Neural cell (in vitro differentiated cells): ENCODE measurements around the gene KRT85.

Experiments
- EP300 ChIP-seq: fragments of 450-650 bp; conservative IDR thresholded peaks from 2 replicates; pipeline ENCODE4 v1.6.1; 2014; ENCODE audit warnings: antibody characterized with exemption, mild to moderate bottlenecking, moderate library complexity; ENCODE audit not compliant: poor library complexity, severe bottlenecking
- EZH2 ChIP-seq: fragments of 200-600, 300-800 bp; shearing (Covaris generic), sonication (generic); IDR thresholded peaks from 2 replicates; pipeline ENCODE4 v1.6.1; 2014; ENCODE audit warnings: antibody characterized with exemption, low read length, borderline replicate concordance, mild to moderate bottlenecking; ENCODE audit not compliant: insufficient read depth, poor library complexity, severe bottlenecking
- POLR2AphosphoS5 ChIP-seq: IDR thresholded peaks from 2 replicates; pipeline ENCODE4 v1.6.1; 2012
- TAF1 ChIP-seq: IDR thresholded peaks from 2 replicates; pipeline ENCODE4 v1.6.1; 2012; ENCODE audit warnings: low read depth
- TF ChIP-seq, protein P1 (sequence below): fragments of 450-650 bp; IDR thresholded peaks from 2 replicates; pipeline ENCODE4 v1.5.1; 2014; ENCODE audit warnings: antibody characterized with exemption, mild to moderate bottlenecking, moderate library complexity; ENCODE audit not compliant: poor library complexity, severe bottlenecking
- TF ChIP-seq, protein P2 (sequence below): IDR thresholded peaks from 2 replicates; pipeline ENCODE4 v1.6.1; 2012; ENCODE audit warnings: borderline replicate concordance

DNA sequence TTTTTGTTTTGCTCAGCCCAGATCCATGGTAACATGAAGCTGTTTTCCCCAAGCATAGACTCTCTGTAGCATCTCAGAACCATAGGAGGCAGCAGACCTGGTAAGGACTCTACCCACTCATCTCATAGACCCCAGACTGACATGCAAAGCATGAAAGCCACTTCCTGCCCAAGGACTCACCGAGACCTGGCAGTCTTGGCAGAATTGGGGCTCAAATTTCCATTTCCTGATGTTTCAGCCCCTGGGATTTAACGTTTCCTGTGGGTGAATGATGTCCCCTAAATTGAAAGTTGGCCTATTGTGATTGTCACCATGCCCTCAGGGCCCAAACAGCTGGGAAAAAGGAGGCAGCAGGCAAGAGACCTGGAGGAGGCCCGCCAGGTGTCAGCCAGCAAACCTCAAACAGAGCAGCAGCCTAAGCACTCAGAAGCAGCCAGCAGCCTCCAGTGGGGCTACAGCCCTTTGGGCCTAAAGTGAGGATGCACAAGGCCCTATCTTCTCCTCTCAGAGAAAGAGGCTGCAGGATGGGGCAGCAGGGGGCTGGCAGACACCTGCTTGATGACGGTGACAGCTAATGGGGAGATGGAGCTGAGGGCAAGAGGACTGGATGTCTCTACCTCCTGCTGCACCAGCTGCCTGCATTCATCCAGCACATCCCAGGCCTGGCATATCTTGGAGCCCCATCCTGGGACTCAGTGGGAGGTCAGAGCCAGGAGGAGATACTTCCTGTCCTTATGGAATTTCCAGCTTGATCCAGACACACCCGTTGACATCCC lies 8.5 kb downstream of the KRT85 start:
- no peak for TF ChIP-seq EZH2
- TF ChIP-seq, protein P1, sequence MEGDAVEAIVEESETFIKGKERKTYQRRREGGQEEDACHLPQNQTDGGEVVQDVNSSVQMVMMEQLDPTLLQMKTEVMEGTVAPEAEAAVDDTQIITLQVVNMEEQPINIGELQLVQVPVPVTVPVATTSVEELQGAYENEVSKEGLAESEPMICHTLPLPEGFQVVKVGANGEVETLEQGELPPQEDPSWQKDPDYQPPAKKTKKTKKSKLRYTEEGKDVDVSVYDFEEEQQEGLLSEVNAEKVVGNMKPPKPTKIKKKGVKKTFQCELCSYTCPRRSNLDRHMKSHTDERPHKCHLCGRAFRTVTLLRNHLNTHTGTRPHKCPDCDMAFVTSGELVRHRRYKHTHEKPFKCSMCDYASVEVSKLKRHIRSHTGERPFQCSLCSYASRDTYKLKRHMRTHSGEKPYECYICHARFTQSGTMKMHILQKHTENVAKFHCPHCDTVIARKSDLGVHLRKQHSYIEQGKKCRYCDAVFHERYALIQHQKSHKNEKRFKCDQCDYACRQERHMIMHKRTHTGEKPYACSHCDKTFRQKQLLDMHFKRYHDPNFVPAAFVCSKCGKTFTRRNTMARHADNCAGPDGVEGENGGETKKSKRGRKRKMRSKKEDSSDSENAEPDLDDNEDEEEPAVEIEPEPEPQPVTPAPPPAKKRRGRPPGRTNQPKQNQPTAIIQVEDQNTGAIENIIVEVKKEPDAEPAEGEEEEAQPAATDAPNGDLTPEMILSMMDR = no peak
- TF ChIP-seq POLR2AphosphoS5 = no peak
- TF ChIP-seq, protein P2, sequence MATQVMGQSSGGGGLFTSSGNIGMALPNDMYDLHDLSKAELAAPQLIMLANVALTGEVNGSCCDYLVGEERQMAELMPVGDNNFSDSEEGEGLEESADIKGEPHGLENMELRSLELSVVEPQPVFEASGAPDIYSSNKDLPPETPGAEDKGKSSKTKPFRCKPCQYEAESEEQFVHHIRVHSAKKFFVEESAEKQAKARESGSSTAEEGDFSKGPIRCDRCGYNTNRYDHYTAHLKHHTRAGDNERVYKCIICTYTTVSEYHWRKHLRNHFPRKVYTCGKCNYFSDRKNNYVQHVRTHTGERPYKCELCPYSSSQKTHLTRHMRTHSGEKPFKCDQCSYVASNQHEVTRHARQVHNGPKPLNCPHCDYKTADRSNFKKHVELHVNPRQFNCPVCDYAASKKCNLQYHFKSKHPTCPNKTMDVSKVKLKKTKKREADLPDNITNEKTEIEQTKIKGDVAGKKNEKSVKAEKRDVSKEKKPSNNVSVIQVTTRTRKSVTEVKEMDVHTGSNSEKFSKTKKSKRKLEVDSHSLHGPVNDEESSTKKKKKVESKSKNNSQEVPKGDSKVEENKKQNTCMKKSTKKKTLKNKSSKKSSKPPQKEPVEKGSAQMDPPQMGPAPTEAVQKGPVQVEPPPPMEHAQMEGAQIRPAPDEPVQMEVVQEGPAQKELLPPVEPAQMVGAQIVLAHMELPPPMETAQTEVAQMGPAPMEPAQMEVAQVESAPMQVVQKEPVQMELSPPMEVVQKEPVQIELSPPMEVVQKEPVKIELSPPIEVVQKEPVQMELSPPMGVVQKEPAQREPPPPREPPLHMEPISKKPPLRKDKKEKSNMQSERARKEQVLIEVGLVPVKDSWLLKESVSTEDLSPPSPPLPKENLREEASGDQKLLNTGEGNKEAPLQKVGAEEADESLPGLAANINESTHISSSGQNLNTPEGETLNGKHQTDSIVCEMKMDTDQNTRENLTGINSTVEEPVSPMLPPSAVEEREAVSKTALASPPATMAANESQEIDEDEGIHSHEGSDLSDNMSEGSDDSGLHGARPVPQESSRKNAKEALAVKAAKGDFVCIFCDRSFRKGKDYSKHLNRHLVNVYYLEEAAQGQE = no peak
- TF ChIP-seq EP300 = no peak
- TF ChIP-seq TAF1 = no peak
